ENCODE data around the gene CRYGD. TPM values are rescaled to one million over a fixed set of nuclear protein-coding genes. Genes with fewer than 3 reads are reported as not detected.
"Not testable (repeated sequence)": the region's sequence is repeated elsewhere in the genome, so short reads cannot be mapped to it uniquely, and the experiment has no call there.

The CRYGD gene
- total RNA-seq, 3 donors from 2014 or later, result not detected

DNA sequence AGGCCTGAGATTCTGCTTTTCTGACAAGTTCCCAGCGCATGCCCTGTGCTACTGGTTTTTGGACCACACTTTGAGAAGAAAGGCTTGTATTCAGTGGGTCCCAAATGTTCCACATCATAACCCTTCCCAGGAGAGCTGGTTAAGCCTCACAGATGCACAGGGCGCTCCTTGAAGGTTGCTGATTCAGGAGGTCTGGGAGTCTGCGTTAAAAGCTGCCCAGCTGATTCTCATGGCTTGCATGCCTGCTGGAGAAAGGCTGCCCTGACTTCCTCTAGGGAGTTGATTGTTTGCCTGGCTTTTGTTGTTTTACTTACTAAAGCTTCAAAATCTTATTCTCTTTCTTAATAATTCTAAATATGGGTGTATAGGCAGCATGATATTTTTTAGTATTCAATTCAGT lies 20.7 kb downstream of the CRYGD start:
- H3K4me1 ChIP-seq (ENCODE audit: low read depth), result no peaks in the 10 kb centered on the region
- no peaks in the 10 kb centered on the region for H3K9me3 ChIP-seq
- intact Hi-C loops (cut with DNase I, micrococcal nuclease), result no loop called here
- TF ChIP-seq, protein P1, sequence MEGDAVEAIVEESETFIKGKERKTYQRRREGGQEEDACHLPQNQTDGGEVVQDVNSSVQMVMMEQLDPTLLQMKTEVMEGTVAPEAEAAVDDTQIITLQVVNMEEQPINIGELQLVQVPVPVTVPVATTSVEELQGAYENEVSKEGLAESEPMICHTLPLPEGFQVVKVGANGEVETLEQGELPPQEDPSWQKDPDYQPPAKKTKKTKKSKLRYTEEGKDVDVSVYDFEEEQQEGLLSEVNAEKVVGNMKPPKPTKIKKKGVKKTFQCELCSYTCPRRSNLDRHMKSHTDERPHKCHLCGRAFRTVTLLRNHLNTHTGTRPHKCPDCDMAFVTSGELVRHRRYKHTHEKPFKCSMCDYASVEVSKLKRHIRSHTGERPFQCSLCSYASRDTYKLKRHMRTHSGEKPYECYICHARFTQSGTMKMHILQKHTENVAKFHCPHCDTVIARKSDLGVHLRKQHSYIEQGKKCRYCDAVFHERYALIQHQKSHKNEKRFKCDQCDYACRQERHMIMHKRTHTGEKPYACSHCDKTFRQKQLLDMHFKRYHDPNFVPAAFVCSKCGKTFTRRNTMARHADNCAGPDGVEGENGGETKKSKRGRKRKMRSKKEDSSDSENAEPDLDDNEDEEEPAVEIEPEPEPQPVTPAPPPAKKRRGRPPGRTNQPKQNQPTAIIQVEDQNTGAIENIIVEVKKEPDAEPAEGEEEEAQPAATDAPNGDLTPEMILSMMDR (IDR thresholded peaks at IDR 0.05), result no peak
- no peak overlapping the region for H3K4me3 ChIP-seq
- no peak for DNase-seq
- no peaks in the 10 kb centered on the region for H3K36me3 ChIP-seq (ENCODE audit: low read depth)
- no peak for ATAC-seq

DNA sequence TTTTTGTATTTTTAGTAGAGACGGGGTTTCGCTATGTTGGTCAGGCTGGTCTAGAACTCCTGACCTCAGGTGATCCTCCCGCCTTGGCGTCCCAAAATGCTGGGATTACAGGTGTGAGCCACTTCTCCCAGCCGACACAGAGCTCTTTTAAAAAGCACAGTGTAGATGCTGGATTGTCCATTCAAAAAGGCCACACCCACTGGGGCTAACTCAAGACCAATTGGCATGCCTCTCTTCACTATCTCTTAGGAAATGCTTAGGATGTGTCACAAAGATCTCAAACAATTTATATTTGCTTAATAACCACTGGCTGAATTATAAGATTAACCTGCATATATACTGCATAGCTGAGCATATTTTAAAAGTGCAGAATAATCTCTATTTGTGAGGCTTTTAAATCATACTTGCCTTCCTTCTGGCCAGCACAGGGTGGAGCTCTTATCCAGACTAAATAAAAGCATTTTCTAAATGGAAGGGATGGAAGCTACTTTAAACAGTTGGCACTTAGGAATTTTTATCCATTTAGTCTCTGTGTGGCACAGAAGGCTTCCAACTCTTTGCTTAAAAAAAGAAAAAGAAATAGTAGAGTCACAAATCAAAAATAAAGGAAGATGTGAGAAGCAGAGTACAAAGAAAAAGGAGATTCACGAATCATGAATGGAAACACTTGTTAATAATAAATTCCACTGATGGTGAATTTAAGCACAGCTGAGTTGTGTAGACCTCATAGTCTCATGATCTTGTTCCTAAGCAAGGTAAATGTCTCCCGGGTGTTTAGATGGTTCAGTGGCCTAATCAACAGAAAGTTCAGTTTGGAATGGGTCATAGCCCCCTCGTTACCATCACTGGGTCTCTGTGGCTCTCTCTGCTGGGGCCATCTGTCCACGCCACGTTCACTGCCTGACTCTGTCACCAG lies 22.4 kb downstream of the CRYGD start:
- ATAC-seq, result no peak
- Histone ChIP-seq H3K9me3 (no peaks in the 10 kb centered on the region), H3K4me1 (ENCODE audit: low read depth) (no peaks in the 10 kb centered on the region), H3K4me3 (no peak overlapping the region), H3K36me3 (ENCODE audit: low read depth) (no peaks in the 10 kb centered on the region)
- intact Hi-C loops (cut with DNase I, micrococcal nuclease), result no loop called here
- DNase-seq, result no peak
- TF ChIP-seq, protein P1 (IDR thresholded peaks at IDR 0.05), result no peak

DNA sequence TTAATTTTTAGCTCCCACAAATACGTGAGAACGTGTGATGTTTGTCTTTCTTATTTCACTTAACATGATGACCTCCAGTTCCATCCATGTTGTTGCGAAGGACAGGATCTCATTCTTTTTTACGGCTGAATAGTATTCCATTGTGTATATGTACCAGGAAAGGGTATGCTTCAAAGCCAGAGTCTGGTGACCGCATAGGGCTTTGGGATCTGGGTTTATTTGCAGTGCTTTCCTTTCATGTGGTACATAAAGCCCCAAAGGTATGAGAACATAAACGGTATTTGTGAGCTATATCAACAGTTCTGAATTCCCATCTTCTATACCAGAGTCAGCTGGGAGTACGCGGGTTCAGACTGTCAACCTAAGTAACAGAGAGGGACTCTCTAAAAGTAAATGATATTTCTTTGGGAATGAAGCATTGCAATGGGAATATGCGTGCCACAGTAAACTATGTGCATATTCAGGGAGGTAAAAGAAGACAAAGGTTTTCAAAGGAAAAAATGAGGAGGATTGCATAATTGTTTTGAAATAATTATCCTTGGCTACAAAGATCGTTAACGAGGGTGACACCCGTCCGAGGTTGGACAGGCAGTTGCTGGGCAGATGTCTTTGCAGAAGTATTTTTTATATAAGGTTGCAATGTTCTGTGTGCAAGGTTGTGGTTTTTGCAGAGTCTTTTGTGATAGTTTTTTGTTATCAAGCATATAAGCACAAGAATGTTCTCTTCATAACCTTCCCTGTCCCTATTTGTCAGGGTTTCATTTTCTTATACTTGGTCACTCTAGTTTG lies 24.4 kb downstream of the CRYGD start:
- Histone ChIP-seq H3K9me3 (no peaks in the 10 kb centered on the region), H3K4me1 (ENCODE audit: low read depth) (no peaks in the 10 kb centered on the region), H3K36me3 (ENCODE audit: low read depth) (no peaks in the 10 kb centered on the region), H3K4me3 (no peak overlapping the region)
- ATAC-seq (no peak), DNase-seq (no peak)
- intact Hi-C loops (cut with DNase I, micrococcal nuclease), result no loop called here
- TF ChIP-seq, protein P1 (IDR thresholded peaks at IDR 0.05), result no peak

DNA sequence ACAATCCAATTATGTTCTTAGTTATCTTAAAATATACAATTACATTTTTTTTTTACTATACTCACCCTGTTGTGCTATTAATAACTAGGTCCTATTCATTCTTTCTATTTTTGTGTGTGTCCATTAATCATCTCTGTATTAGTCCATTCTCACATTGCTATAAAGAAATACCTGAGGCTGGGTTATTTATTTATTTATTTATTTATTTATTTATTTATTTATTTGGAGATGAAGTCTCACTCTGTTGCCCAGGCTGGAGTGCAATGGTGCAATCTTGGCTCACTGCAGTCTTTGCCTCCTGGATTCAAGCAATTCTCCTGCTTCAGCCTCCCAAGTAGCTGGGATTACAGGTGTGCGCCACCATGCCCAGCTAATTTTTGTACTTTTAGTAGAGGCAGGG lies 25.6 kb downstream of the CRYGD start:
- ATAC-seq; intact Hi-C loops (cut with DNase I, micrococcal nuclease); H3K36me3 ChIP-seq (ENCODE audit: low read depth); H3K9me3 ChIP-seq; H3K4me3 ChIP-seq; DNase-seq; H3K4me1 ChIP-seq (ENCODE audit: low read depth): not testable (repeated sequence)

DNA sequence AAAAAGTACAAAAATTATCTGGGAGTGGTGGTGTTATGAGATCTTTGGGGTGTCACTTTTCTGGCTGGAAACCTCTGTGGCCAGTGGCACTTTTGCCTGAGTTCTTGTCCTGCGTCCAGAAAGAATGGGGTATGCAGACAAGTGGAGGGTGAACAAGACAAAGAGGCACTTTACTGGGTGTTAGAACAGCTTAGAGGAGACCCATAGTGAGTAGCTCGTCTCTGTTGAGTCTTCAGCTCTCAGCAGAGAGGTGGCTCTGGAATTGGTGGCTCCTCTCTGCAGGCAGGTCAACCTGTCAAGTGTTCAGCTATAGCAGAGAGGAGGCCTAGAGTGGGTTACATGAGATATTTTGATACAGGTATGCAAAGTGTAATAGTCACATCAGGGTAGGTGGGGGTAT lies 26.1 kb downstream of the CRYGD start:
- Histone ChIP-seq H3K4me1 (ENCODE audit: low read depth) (no peaks in the 10 kb centered on the region), H3K9me3 (no peaks in the 10 kb centered on the region), H3K36me3 (ENCODE audit: low read depth) (no peaks in the 10 kb centered on the region), H3K4me3 (no peak overlapping the region)
- ATAC-seq (no peak), DNase-seq (no peak)
- intact Hi-C loops (cut with DNase I, micrococcal nuclease), result no loop called here
- TF ChIP-seq, protein P1 (IDR thresholded peaks at IDR 0.05), result no peak

DNA sequence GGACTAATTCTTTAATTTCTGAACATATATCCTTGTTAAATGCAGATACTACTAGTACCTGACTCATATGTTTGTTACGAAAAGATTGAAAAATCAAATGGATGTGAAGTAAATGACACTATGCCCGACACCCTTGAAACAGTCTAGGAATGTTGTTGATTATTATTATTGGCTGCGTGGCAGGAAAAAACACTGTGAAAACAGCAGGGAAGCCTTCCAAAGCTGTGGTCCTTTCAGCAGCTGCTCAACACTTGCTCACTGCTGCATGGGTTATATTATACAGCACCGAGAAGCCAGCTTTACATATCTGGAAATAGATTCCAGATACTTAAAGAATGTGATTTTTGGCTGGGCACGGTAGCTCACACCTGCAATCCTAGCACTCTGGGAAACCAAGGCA lies 26.5 kb downstream of the CRYGD start:
- Histone ChIP-seq H3K9me3 (no peaks in the 10 kb centered on the region), H3K4me3 (no peak overlapping the region), H3K36me3 (ENCODE audit: low read depth) (no peaks in the 10 kb centered on the region), H3K4me1 (ENCODE audit: low read depth) (no peaks in the 10 kb centered on the region)
- TF ChIP-seq, protein P1 (IDR thresholded peaks at IDR 0.05), result no peak
- intact Hi-C loops (cut with DNase I, micrococcal nuclease), result no loop called here
- DNase-seq, result no peak
- ATAC-seq, result no peak

Measured in mucosa of descending colon (tissue), 3 donors.